Limb (tissue), 2 donors: ENCODE results near the gene ISOC1.
A peak's percentile ranks its signal among the peaks of the same experiment; 100 is the strongest.

ENCODE experiments used
- DNase-seq, 2 donors: peaks; one replicate each; pipeline ENCODE4 v3.0.0-alpha.2; 2016; ENCODE audit errors: extremely low spot score in 2 of 2

Gene ISOC1

GRCh38 chr5:129094087-129094923 is at the start of gene ISOC1:
TSS of gene ISOC1 (plus strand) at chr5:129094749. CDS start at chr5:129094767, 18 bp downstream.
- peak; percentile 92 to 94 for DNase-seq

- no peak for DNase-seq
Measured at GRCh38 chr5:129046151-129046550, 48.4 kb upstream of the ISOC1 start.

- DNase-seq, result no peak
Measured at GRCh38 chr5:129048509-129048908, 46.0 kb upstream of the ISOC1 start.

- no peak for DNase-seq
Measured at GRCh38 chr5:129049126-129049799, 45.3 kb upstream of the ISOC1 start.

GRCh38 chr5:129051283-129051682 is 43.3 kb upstream of the ISOC1 start:
- no peak for DNase-seq

- no peak for DNase-seq
Measured at GRCh38 chr5:129053438-129053837, 41.1 kb upstream of the ISOC1 start.

- DNase-seq, result no peak
Measured at GRCh38 chr5:129057329-129057728, 37.2 kb upstream of the ISOC1 start.

GRCh38 chr5:129061849-129062248 is 32.7 kb upstream of the ISOC1 start:
- DNase-seq, result no peak

GRCh38 chr5:129063483-129064113 is 31.0 kb upstream of the ISOC1 start:
- peak in 1 of 2 donors; percentile 65 for DNase-seq

- DNase-seq, result no peak
Measured at GRCh38 chr5:129065721-129066120, 28.8 kb upstream of the ISOC1 start.

GRCh38 chr5:129067745-129068144 is 26.8 kb upstream of the ISOC1 start:
- no peak for DNase-seq

GRCh38 chr5:129069292-129069691 is 25.3 kb upstream of the ISOC1 start:
- DNase-seq, result no peak

GRCh38 chr5:129073111-129073510 is 21.4 kb upstream of the ISOC1 start:
- no peak for DNase-seq

- no peak for DNase-seq
Measured at GRCh38 chr5:129074903-129075302, 19.6 kb upstream of the ISOC1 start.

- DNase-seq, result no peak
Measured at GRCh38 chr5:129077433-129078075, 17.0 kb upstream of the ISOC1 start.

- no peak for DNase-seq
Measured at GRCh38 chr5:129078247-129078646, 16.3 kb upstream of the ISOC1 start.

GRCh38 chr5:129078660-129079059 is 15.9 kb upstream of the ISOC1 start:
- DNase-seq, result no peak

GRCh38 chr5:129079496-129079895 is 15.1 kb upstream of the ISOC1 start:
- DNase-seq, result no peak

GRCh38 chr5:129080766-129081165 is 13.8 kb upstream of the ISOC1 start:
- no peak for DNase-seq

- no peak for DNase-seq
Measured at GRCh38 chr5:129082225-129083136, 12.1 kb upstream of the ISOC1 start.
